ENCODE data around the gene MFNG.

MFNG gene

DNA sequence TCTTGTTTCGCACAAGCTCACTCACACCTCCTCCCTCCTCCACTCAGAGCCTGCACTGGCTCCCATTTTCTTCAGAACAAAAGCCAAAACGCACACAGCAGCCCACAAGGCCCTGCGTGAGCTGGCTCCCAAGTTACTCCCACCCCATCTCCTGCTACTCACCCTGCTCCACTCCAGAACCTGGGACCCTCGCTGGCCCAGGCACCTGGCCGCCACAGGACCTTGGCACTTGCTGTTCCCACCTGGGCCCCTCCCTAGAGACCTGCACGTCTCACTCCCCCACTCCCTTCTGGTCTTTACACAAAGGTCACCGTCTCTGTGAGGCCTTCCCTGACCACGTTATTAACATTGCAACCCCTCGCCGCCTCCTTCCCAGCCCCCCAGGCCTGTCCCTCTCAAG, 945 bp upstream of the MFNG start:
- ChIA-PET POLR2A (interaction anchor here (1.0 to 2.3 kb wide), 2 partner anchors 9 to 11 kb away, joined by 3 to 8 read pairs; no protein-coding TSS in a partner anchor), CTCF (interaction anchor here (0.6 to 2.4 kb wide), 3 partner anchors 11 to 79 kb away, joined by 3 to 25 read pairs (median 23); no protein-coding TSS in a partner anchor)
- no peak overlapping the region for H3K4me3 ChIP-seq (ENCODE audit: low read depth, low read length)
- peaks cover 0 to 11% of the 10 kb centered on the region in 2 experiments; a peak in 1 of 3 replicates for H3K36me3 ChIP-seq (ENCODE audit: control insufficient read depth in 2 of 2, insufficient read depth in 1 of 2, low read length in 2 of 2)
- TF ChIP-seq ZNF623 (tag by site-specific recombination; IDR thresholded peaks at IDR 0.05) (peak; percentile 94), ZNF600 (tag by site-specific recombination; IDR thresholded peaks at IDR 0.05) (peak; percentile 48; the same call in 1 of the 2 replicates), ZNF16 (tag by site-specific recombination; IDR thresholded peaks at IDR 0.05; ENCODE audit: low read depth) (peak; percentile 81; the same call in 1 of the 2 replicates)
- TF ChIP-seq, protein P1, sequence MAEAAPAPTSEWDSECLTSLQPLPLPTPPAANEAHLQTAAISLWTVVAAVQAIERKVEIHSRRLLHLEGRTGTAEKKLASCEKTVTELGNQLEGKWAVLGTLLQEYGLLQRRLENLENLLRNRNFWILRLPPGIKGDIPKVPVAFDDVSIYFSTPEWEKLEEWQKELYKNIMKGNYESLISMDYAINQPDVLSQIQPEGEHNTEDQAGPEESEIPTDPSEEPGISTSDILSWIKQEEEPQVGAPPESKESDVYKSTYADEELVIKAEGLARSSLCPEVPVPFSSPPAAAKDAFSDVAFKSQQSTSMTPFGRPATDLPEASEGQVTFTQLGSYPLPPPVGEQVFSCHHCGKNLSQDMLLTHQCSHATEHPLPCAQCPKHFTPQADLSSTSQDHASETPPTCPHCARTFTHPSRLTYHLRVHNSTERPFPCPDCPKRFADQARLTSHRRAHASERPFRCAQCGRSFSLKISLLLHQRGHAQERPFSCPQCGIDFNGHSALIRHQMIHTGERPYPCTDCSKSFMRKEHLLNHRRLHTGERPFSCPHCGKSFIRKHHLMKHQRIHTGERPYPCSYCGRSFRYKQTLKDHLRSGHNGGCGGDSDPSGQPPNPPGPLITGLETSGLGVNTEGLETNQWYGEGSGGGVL (tag by site-specific recombination; IDR thresholded peaks at IDR 0.05), result no peak
- H3K4me1 ChIP-seq (ENCODE audit: control insufficient read depth, insufficient read depth, low read length), result 0 out of 2 replicates have a peak, but pooled peaks cover 6% of the 10 kb centered on the region
- H3K27ac ChIP-seq (ENCODE audit: extremely low read depth, low read depth, low read length), result no peak overlapping the region
- H3K9me3 ChIP-seq (ENCODE audit: control insufficient read depth, insufficient read depth, low read depth, low read length), result no peaks in the 10 kb centered on the region

DNA sequence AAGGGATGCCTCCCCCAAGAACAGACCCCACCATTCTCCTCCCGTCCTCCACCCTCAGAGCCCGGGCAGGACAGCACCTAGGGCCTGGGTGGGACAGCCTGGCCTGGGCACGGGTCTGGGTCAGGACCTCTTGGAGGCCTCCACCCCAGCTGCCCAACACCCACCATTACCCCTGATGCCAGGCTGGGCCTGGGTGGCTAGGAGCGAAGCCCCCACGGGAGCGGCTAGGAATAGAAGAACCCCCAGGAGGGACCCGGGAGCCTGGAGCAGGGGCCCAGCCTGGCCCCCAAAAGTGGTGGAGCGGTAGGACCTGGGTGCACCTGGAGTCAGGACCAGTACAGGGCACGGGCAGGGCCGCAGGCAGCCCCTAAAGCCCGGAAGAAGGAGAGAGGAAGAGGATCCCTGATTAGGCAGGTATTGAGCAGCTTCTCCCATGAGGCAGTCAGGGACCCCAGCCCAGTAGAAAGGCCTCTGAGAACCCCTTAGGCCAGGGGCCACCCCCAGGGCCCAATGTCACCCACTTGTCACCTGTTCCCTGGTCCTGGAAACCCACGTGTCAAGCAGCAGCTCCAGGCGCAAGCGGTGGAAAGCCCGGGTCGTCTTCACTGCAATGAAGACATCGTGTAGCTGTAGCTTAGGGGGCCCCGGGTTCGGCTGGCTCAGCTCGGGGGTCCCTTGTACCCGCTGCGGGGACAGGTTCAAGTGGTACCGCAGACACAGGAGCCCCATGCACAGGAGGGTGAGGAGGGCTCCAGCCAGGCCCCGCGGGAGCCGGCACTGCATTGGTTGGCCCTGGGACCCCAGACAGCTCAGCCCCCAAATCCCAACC, 575 bp downstream of the MFNG start:
- H3K36me3 ChIP-seq (ENCODE audit: control insufficient read depth in 2 of 2, insufficient read depth in 1 of 2, low read length in 2 of 2), result peaks cover 0 to 5% of the 10 kb centered on the region in 2 experiments; a peak in 1 of 3 replicates
- CTCF ChIA-PET, result interaction anchor here (0.6 to 2.4 kb wide), 7 partner anchors 12 to 1338 kb away, joined by 3 to 25 read pairs (median 3); no protein-coding TSS in a partner anchor
- POLR2A ChIA-PET, result interaction anchor here (0.5 to 2.3 kb wide), 2 partner anchors 13 to 1085 kb away, joined by 5 to 8 read pairs; no protein-coding TSS in a partner anchor
- no peaks in the 10 kb centered on the region for H3K9me3 ChIP-seq (ENCODE audit: control insufficient read depth, insufficient read depth, low read depth, low read length)
- H3K4me1 ChIP-seq (ENCODE audit: control insufficient read depth, insufficient read depth, low read length), result 0 out of 2 replicates have a peak, but pooled peaks cover 6% of the 10 kb centered on the region
- H3K4me3 ChIP-seq (ENCODE audit: low read depth, low read length), result no peak overlapping the region
- TF ChIP-seq RBAK (tag by site-specific recombination; IDR thresholded peaks at IDR 0.05) (no peak), ZNF23 (tag by site-specific recombination; IDR thresholded peaks at IDR 0.05; ENCODE audit: borderline replicate concordance) (no peak), ZNF174 (tag by site-specific recombination; IDR thresholded peaks at IDR 0.05) (no peak), ZNF529 (tag by site-specific recombination; IDR thresholded peaks at IDR 0.05; ENCODE audit: insufficient replicate concordance) (no peak), ZNF132 (tag by site-specific recombination; IDR thresholded peaks at IDR 0.05; ENCODE audit: borderline replicate concordance) (no peak), ZNF121 (tag by site-specific recombination; IDR thresholded peaks at IDR 0.05) (no peak), MEIS1 (CRISPR knock-in tag; IDR thresholded peaks at IDR 0.05; ENCODE audit: borderline replicate concordance) (no peak), ZNF146 (tag by site-specific recombination; IDR thresholded peaks at IDR 0.05) (no peak), ZNF37A (tag by site-specific recombination; IDR thresholded peaks at IDR 0.05) (no peak), ZNF214 (tag by site-specific recombination; IDR thresholded peaks at IDR 0.05; ENCODE audit: borderline replicate concordance) (no peak), ZNF24 (tag by site-specific recombination; IDR thresholded peaks at IDR 0.05) (no peak), ZNF404 (tag by site-specific recombination; IDR thresholded peaks at IDR 0.05) (no peak)
- TF ChIP-seq, protein P2, sequence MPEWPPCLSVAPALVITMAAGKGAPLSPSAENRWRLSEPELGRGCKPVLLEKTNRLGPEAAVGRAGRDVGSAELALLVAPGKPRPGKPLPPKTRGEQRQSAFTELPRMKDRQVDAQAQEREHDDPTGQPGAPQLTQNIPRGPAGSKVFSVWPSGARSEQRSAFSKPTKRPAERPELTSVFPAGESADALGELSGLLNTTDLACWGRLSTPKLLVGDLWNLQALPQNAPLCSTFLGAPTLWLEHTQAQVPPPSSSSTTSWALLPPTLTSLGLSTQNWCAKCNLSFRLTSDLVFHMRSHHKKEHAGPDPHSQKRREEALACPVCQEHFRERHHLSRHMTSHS (tag by site-specific recombination; IDR thresholded peaks at IDR 0.05), result no peak
- TF ChIP-seq, protein P3, sequence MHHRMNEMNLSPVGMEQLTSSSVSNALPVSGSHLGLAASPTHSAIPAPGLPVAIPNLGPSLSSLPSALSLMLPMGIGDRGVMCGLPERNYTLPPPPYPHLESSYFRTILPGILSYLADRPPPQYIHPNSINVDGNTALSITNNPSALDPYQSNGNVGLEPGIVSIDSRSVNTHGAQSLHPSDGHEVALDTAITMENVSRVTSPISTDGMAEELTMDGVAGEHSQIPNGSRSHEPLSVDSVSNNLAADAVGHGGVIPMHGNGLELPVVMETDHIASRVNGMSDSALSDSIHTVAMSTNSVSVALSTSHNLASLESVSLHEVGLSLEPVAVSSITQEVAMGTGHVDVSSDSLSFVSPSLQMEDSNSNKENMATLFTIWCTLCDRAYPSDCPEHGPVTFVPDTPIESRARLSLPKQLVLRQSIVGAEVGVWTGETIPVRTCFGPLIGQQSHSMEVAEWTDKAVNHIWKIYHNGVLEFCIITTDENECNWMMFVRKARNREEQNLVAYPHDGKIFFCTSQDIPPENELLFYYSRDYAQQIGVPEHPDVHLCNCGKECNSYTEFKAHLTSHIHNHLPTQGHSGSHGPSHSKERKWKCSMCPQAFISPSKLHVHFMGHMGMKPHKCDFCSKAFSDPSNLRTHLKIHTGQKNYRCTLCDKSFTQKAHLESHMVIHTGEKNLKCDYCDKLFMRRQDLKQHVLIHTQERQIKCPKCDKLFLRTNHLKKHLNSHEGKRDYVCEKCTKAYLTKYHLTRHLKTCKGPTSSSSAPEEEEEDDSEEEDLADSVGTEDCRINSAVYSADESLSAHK (tag by site-specific recombination; IDR thresholded peaks at IDR 0.05), result no peak
- TF ChIP-seq, protein P4, sequence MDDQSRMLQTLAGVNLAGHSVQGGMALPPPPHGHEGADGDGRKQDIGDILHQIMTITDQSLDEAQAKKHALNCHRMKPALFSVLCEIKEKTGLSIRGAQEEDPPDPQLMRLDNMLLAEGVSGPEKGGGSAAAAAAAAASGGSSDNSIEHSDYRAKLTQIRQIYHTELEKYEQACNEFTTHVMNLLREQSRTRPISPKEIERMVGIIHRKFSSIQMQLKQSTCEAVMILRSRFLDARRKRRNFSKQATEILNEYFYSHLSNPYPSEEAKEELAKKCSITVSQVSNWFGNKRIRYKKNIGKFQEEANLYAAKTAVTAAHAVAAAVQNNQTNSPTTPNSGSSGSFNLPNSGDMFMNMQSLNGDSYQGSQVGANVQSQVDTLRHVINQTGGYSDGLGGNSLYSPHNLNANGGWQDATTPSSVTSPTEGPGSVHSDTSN (CRISPR knock-in tag; IDR thresholded peaks at IDR 0.05), result no peak
- H3K27ac ChIP-seq (ENCODE audit: extremely low read depth, low read depth, low read length), result no peak overlapping the region
